Activated effector memory CD4-positive, alpha-beta T cell treated with anti-CD3 and anti-CD28 coated beads, Interleukin-2, amount 50 U/mL, for 16 hours (primary cell): Measurements from ENCODE around the gene NRSN2.
"Not testable (repeated sequence)": the region's sequence is repeated elsewhere in the genome, so short reads cannot be mapped to it uniquely, and the experiment has no call there.

Experiments
- DNase-seq: peaks from one replicate; pipeline ENCODE4 v3.0.0-alpha.2; 2020

NRSN2 gene

GRCh38 chr20:356745-357144 lies 9.8 kb downstream of the NRSN2 start:
- no peak for DNase-seq

- DNase-seq = no peak
Measured at GRCh38 chr20:358891-359555, 12.1 kb downstream of the NRSN2 start.

GRCh38 chr20:361561-361960 lies 14.7 kb downstream of the NRSN2 start:
- DNase-seq = no peak

GRCh38 chr20:362271-363254 lies 15.7 kb downstream of the NRSN2 start:
- peak; percentile 72 for DNase-seq

GRCh38 chr20:363319-364078 lies 16.6 kb downstream of the NRSN2 start:
- DNase-seq = no peak

- DNase-seq = no peak
Measured at GRCh38 chr20:364905-365794, 18.2 kb downstream of the NRSN2 start.

GRCh38 chr20:366041-366718 lies 19.3 kb downstream of the NRSN2 start:
- no peak for DNase-seq

GRCh38 chr20:366719-367485 lies 20.0 kb downstream of the NRSN2 start:
- no peak for DNase-seq

- DNase-seq = no peak
Measured at GRCh38 chr20:367486-367887, 20.6 kb downstream of the NRSN2 start.

- DNase-seq = no peak
Measured at GRCh38 chr20:368915-369314, 22.0 kb downstream of the NRSN2 start.

- DNase-seq = no peak
Measured at GRCh38 chr20:370151-370600, 23.3 kb downstream of the NRSN2 start.

GRCh38 chr20:370977-371754 lies 24.3 kb downstream of the NRSN2 start:
- DNase-seq = no peak

GRCh38 chr20:371755-372542 lies 25.0 kb downstream of the NRSN2 start:
- DNase-seq = no peak

GRCh38 chr20:372543-373082 lies 25.7 kb downstream of the NRSN2 start:
- DNase-seq = not testable (repeated sequence)

- no peak for DNase-seq
Measured at GRCh38 chr20:373171-373890, 26.4 kb downstream of the NRSN2 start.

GRCh38 chr20:375265-375889 lies 28.5 kb downstream of the NRSN2 start:
- no peak for DNase-seq

- DNase-seq = no peak
Measured at GRCh38 chr20:376089-376488, 29.2 kb downstream of the NRSN2 start.

- DNase-seq = no peak
Measured at GRCh38 chr20:376750-377149, 29.8 kb downstream of the NRSN2 start.
